ENCODE results near the gene GRM7.

- TF ChIP-seq, protein P1, sequence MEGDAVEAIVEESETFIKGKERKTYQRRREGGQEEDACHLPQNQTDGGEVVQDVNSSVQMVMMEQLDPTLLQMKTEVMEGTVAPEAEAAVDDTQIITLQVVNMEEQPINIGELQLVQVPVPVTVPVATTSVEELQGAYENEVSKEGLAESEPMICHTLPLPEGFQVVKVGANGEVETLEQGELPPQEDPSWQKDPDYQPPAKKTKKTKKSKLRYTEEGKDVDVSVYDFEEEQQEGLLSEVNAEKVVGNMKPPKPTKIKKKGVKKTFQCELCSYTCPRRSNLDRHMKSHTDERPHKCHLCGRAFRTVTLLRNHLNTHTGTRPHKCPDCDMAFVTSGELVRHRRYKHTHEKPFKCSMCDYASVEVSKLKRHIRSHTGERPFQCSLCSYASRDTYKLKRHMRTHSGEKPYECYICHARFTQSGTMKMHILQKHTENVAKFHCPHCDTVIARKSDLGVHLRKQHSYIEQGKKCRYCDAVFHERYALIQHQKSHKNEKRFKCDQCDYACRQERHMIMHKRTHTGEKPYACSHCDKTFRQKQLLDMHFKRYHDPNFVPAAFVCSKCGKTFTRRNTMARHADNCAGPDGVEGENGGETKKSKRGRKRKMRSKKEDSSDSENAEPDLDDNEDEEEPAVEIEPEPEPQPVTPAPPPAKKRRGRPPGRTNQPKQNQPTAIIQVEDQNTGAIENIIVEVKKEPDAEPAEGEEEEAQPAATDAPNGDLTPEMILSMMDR (IDR thresholded peaks at IDR 0.05; ENCODE audit: low read depth, low read length, missing input control), result no peak
- TF ChIP-seq RXRA (IDR thresholded peaks at IDR 0.05) (no peak), HNF4A (conservative IDR thresholded peaks at IDR 0.05) (no peak), SP1 (IDR thresholded peaks at IDR 0.05) (no peak), GABPA (IDR thresholded peaks at IDR 0.05 in 1 of 2, conservative IDR thresholded peaks at IDR 0.05 in 1 of 2) (no peak)
- TF ChIP-seq, protein P2, sequence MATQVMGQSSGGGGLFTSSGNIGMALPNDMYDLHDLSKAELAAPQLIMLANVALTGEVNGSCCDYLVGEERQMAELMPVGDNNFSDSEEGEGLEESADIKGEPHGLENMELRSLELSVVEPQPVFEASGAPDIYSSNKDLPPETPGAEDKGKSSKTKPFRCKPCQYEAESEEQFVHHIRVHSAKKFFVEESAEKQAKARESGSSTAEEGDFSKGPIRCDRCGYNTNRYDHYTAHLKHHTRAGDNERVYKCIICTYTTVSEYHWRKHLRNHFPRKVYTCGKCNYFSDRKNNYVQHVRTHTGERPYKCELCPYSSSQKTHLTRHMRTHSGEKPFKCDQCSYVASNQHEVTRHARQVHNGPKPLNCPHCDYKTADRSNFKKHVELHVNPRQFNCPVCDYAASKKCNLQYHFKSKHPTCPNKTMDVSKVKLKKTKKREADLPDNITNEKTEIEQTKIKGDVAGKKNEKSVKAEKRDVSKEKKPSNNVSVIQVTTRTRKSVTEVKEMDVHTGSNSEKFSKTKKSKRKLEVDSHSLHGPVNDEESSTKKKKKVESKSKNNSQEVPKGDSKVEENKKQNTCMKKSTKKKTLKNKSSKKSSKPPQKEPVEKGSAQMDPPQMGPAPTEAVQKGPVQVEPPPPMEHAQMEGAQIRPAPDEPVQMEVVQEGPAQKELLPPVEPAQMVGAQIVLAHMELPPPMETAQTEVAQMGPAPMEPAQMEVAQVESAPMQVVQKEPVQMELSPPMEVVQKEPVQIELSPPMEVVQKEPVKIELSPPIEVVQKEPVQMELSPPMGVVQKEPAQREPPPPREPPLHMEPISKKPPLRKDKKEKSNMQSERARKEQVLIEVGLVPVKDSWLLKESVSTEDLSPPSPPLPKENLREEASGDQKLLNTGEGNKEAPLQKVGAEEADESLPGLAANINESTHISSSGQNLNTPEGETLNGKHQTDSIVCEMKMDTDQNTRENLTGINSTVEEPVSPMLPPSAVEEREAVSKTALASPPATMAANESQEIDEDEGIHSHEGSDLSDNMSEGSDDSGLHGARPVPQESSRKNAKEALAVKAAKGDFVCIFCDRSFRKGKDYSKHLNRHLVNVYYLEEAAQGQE (IDR thresholded peaks at IDR 0.05), result no peak
Observed at GRCh38 chr3:7700977-7701376, 840.1 kb downstream of the GRM7 start.

All from liver (tissue), 3 donors.